Ishikawa (cell line): ENCODE data around the gene OR9I1.

Experiments used
- CEBPB ChIP-seq: IDR thresholded peaks from 2 replicates; pipeline ENCODE4 v1.6.1; 2012
- CREB1 ChIP-seq: IDR thresholded peaks from 2 replicates; pipeline ENCODE4 v1.6.1; 2012; ENCODE audit warnings: low read depth
- EGR1 ChIP-seq: IDR thresholded peaks from 2 replicates; pipeline ENCODE4 v1.6.1; 2012
- EP300 ChIP-seq: IDR thresholded peaks from 2 replicates; pipeline ENCODE4 v1.6.1; 2012; ENCODE audit warnings: borderline replicate concordance
- FOXM1 ChIP-seq: IDR thresholded peaks from 2 replicates; pipeline ENCODE4 v1.6.1; 2012; ENCODE audit warnings: low read depth, borderline replicate concordance
- NFIC ChIP-seq: IDR thresholded peaks from 2 replicates; pipeline ENCODE4 v1.6.1; 2012
- RAD21 ChIP-seq: IDR thresholded peaks from 2 replicates; pipeline ENCODE4 v1.6.1; 2012; ENCODE audit warnings: low read depth
- TAF1 ChIP-seq: IDR thresholded peaks from 2 replicates; pipeline ENCODE4 v1.6.1; 2012; ENCODE audit warnings: low read depth, mild to moderate bottlenecking
- TCF12 ChIP-seq: IDR thresholded peaks from 2 replicates; pipeline ENCODE4 v1.6.1; 2012; ENCODE audit warnings: low read depth
- TEAD4 ChIP-seq: IDR thresholded peaks from 2 replicates; pipeline ENCODE4 v1.6.1; 2012
- YY1 ChIP-seq: IDR thresholded peaks from 2 replicates; pipeline ENCODE4 v1.6.1; 2012; ENCODE audit warnings: low read depth
- ZBTB7A ChIP-seq: IDR thresholded peaks from 2 replicates; pipeline ENCODE4 v1.6.1; 2012; ENCODE audit warnings: low read depth
- TF ChIP-seq, protein P1 (sequence below): IDR thresholded peaks from 2 replicates; pipeline ENCODE4 v1.6.1; 2012
- TF ChIP-seq, protein P2 (sequence below): IDR thresholded peaks from 2 replicates; pipeline ENCODE4 v1.6.1; 2012; ENCODE audit warnings: low read depth, mild to moderate bottlenecking
- TF ChIP-seq, protein P3 (sequence below): IDR thresholded peaks from 2 replicates; pipeline ENCODE4 v1.6.1; 2012

OR9I1 gene

DNA sequence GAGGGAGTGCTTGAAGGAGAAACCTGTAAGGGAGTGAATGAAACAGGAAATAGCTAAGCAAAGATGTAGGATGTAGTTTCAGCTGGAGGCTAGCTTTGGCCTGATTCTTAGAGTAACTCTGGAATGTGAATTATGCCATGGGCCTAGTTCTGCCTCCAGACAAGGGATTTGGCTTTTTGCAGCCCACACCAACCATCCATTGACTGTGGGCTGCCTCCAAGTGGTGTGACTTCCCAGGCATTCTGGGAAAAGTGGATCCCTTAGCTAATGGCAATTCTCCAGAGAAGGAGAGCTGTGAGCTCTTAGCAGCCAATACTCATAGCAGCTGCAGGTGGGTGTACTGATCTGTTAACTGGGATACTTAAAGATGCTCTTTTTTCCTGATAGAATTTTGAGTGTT is 2.0 kb upstream of the OR9I1 start:
- TF ChIP-seq, protein P1, sequence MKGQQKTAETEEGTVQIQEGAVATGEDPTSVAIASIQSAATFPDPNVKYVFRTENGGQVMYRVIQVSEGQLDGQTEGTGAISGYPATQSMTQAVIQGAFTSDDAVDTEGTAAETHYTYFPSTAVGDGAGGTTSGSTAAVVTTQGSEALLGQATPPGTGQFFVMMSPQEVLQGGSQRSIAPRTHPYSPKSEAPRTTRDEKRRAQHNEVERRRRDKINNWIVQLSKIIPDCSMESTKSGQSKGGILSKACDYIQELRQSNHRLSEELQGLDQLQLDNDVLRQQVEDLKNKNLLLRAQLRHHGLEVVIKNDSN = no peak

DNA sequence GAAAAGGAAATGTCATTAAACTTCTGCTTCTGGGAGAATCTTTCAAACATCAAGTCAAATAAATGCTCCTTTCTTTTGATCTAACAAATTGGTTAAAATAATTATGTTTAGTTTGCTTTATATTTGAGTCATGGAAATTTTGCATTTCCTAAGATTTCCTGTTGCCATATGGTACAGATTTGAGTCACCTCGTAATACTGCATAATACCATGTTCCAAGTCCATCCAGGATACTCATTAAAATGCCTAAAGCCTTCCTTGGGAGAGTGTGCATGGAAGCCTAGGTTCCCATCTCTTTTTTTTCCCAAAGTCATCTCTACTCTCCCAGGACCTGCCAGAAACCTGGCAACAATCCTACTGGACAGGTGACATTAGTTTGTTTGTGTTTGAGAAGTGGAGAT is 4.2 kb downstream of the OR9I1 start:
- TF ChIP-seq RAD21 (no peak), CREB1 (no peak), EGR1 (no peak), CEBPB (no peak), NFIC (no peak), TEAD4 (no peak), EP300 (no peak)
- TF ChIP-seq, protein P1 = no peak
- TF ChIP-seq, protein P2, sequence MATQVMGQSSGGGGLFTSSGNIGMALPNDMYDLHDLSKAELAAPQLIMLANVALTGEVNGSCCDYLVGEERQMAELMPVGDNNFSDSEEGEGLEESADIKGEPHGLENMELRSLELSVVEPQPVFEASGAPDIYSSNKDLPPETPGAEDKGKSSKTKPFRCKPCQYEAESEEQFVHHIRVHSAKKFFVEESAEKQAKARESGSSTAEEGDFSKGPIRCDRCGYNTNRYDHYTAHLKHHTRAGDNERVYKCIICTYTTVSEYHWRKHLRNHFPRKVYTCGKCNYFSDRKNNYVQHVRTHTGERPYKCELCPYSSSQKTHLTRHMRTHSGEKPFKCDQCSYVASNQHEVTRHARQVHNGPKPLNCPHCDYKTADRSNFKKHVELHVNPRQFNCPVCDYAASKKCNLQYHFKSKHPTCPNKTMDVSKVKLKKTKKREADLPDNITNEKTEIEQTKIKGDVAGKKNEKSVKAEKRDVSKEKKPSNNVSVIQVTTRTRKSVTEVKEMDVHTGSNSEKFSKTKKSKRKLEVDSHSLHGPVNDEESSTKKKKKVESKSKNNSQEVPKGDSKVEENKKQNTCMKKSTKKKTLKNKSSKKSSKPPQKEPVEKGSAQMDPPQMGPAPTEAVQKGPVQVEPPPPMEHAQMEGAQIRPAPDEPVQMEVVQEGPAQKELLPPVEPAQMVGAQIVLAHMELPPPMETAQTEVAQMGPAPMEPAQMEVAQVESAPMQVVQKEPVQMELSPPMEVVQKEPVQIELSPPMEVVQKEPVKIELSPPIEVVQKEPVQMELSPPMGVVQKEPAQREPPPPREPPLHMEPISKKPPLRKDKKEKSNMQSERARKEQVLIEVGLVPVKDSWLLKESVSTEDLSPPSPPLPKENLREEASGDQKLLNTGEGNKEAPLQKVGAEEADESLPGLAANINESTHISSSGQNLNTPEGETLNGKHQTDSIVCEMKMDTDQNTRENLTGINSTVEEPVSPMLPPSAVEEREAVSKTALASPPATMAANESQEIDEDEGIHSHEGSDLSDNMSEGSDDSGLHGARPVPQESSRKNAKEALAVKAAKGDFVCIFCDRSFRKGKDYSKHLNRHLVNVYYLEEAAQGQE = no peak
- TF ChIP-seq, protein P3, sequence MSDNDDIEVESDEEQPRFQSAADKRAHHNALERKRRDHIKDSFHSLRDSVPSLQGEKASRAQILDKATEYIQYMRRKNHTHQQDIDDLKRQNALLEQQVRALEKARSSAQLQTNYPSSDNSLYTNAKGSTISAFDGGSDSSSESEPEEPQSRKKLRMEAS = no peak

DNA sequence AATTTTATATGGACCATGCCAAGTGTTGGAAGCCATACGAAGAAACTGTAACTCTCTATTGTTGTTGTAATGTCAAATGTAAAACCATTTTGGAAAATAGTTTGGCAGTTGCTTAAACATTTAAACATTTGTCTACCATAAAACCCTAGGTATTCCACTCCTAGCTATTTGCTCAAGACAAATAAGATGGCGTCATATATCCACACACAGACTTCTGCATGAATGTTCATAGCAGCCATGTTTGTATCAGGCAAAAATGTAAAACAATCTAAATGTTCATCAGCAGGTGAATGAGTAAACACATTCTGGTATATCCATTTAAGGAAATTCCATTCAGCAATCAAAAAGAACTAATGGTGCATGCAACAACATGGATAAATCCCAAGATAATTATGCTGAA is 27.9 kb downstream of the OR9I1 start:
- no peak for TF ChIP-seq TEAD4
- TF ChIP-seq EP300 = no peak
- TF ChIP-seq, protein P2 = no peak
- no peak for TF ChIP-seq EGR1
- no peak for TF ChIP-seq CREB1
- no peak for TF ChIP-seq NFIC
- no peak for TF ChIP-seq TCF12
- no peak for TF ChIP-seq ZBTB7A
- TF ChIP-seq, protein P3 = no peak
- TF ChIP-seq, protein P1 = no peak
- TF ChIP-seq FOXM1 = no peak

DNA sequence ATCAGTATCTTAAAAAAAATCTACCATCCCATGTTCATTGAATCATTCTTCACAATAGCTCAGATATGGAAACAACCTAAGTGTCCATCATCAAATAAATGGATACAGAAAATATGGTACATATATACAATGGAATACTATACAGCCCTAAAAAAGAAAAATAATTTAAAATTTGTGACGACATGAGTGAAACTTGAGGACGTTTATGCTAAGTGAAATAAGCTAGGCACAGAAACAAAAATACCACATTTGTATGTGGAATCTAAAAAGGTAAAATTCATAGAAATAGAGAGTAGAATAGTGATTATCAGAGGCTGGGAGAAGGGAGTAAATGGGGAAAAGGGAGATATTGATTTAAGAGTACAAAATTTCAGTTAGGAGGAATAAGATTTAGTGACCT is 38.8 kb downstream of the OR9I1 start:
- TF ChIP-seq, protein P1 = no peak
- no peak for TF ChIP-seq RAD21
- TF ChIP-seq, protein P2 = no peak
- TF ChIP-seq CEBPB = no peak
- no peak for TF ChIP-seq YY1
- TF ChIP-seq ZBTB7A = no peak
- no peak for TF ChIP-seq TCF12
- TF ChIP-seq CREB1 = no peak
- no peak for TF ChIP-seq TEAD4
- no peak for TF ChIP-seq EP300
- TF ChIP-seq FOXM1 = no peak
- TF ChIP-seq EGR1 = no peak
- TF ChIP-seq, protein P3 = no peak
- no peak for TF ChIP-seq TAF1
- TF ChIP-seq NFIC = no peak
